HepG2 (cell line): Measurements from ENCODE around the gene GLB1L3.

Experiments used
- ARID2 ChIP-seq: sonication (generic); formaldehyde crosslinking; IDR thresholded peaks from 2 replicates; pipeline ENCODE4 v1.8.1; 2022; ENCODE audit warnings: mild to moderate bottlenecking, missing genetic modification reagents, borderline replicate concordance
- EZH2 ChIP-seq: conservative IDR thresholded peaks from 2 replicates; pipeline ENCODE4 v1.6.1; 2012; ENCODE audit warnings: mild to moderate bottlenecking, low read depth, low read length, moderate library complexity
- GLI4 ChIP-seq: sonication (generic); formaldehyde crosslinking; IDR thresholded peaks from 2 replicates; pipeline ENCODE4 v1.5.1; 2020; ENCODE audit warnings: missing genetic modification reagents, mild to moderate bottlenecking, moderate library complexity, borderline replicate concordance
- JARID2 ChIP-seq: sonication (generic); formaldehyde crosslinking; IDR thresholded peaks from 2 replicates; pipeline ENCODE4 v1.8.1; 2023; ENCODE audit warnings: missing genetic modification reagents, inconsistent platforms; ENCODE audit not compliant: insufficient replicate concordance
- MBD4 ChIP-seq: IDR thresholded peaks from 2 replicates; pipeline ENCODE4 v1.6.1; 2012; ENCODE audit warnings: low read length, inconsistent platforms, borderline replicate concordance
- POLR2A ChIP-seq, 2 experiments: IDR thresholded peaks; 2 replicates each; pipeline ENCODE4 v1.6.1; 2011; ENCODE audit warnings: low read depth in 2 of 2, low read length in 2 of 2, mild to moderate bottlenecking in 1 of 2, moderate library complexity in 1 of 2; ENCODE audit not compliant: insufficient read depth in 1 of 2
- POLR2AphosphoS5 ChIP-seq: IDR thresholded peaks from 2 replicates; pipeline ENCODE4 v1.6.1; 2012; ENCODE audit warnings: low read depth, low read length
- RAD21 ChIP-seq: fragments of 450-650 bp; formaldehyde crosslinking; IDR thresholded peaks from 2 replicates; pipeline ENCODE4 v1.5.0; 2020; ENCODE audit warnings: mild to moderate bottlenecking
- RFX5 ChIP-seq: IDR thresholded peaks from 2 replicates; pipeline ENCODE4 v1.6.1; 2011; ENCODE audit warnings: low read depth, low read length, improper control_type of control experiment
- ZNF780A ChIP-seq: sonication (generic); formaldehyde crosslinking; IDR thresholded peaks from 2 replicates; pipeline ENCODE4 v1.8.0; 2022; ENCODE audit warnings: mild to moderate bottlenecking, missing genetic modification reagents, moderate library complexity
- ZZZ3 ChIP-seq: sonication (generic); formaldehyde crosslinking; IDR thresholded peaks from 2 replicates; pipeline ENCODE4 v1.4.0; 2020; ENCODE audit warnings: missing genetic modification reagents, mild to moderate bottlenecking, borderline replicate concordance
- TF ChIP-seq, protein P1 (sequence below), 2 experiments: fragments of 450-650 bp in 1 of 2; sonication (generic) in 1 of 2; formaldehyde crosslinking; IDR thresholded peaks; 2 replicates each; pipeline versions ENCODE4 v1.5.0 to v1.8.0; 2020 to 2022; ENCODE audit warnings: mild to moderate bottlenecking in 1 of 2, missing genetic modification reagents in 1 of 2
- TF ChIP-seq, protein P2 (sequence below): sonication (generic); formaldehyde crosslinking; IDR thresholded peaks from 2 replicates; pipeline ENCODE4 v1.8.1; 2023; ENCODE audit warnings: missing genetic modification reagents, inconsistent platforms, borderline replicate concordance
- TF ChIP-seq, protein P3 (sequence below): sonication (generic); formaldehyde crosslinking; IDR thresholded peaks from 2 replicates; pipeline ENCODE4 v1.5.0; 2020; ENCODE audit warnings: mild to moderate bottlenecking, missing genetic modification reagents, moderate library complexity

DNA sequence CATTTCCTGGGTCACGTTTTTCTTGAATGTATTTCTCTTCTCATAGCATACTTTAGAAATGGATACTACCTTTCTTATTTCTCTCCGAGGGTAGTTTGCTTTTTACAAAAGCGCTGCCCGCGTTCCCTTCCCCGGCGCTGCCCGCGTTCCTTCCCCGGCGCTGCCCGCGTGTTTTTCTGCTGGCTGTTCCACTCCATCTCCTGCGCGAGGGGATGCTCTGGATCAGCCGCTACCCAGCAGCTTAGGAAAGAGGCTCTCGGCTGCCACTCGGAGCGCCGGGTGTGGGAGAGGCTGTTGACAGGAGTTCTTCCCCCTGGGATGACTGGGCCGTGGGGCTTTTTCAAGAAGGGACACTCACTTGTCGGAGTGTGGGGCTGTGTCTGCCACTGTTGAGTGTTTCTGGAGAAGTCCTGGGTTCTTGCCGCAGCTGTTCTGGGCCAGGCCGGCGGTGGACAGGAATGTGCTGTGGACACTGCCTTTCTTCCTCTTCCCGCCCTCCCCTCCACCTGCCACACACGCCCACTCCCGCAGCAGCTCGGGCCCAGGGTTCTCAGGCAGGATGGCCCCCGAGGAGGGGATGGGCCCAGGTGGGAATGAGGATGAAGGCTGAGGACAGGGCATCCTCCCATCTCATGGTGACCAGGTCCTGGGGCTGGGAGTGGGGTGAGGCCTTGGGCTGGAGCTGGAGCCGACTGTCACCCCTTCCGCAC lies 86.2 kb downstream of the GLB1L3 start:
- TF ChIP-seq EZH2 (no peak), ZZZ3 (CRISPR knock-in tag) (no peak), ZNF780A (no peak), RFX5 (no peak), ARID2 (CRISPR knock-in tag) (no peak), POLR2AphosphoS5 (no peak), RAD21 (CRISPR knock-in tag) (no peak), POLR2A (IDR thresholded peaks at IDR 0.05; ENCODE audit: insufficient read depth in 1 of 2, low read depth in 2 of 2, low read length in 2 of 2) (no peak), JARID2 (CRISPR knock-in tag) (no peak), MBD4 (no peak), GLI4 (CRISPR knock-in tag) (no peak)
- TF ChIP-seq, protein P1, sequence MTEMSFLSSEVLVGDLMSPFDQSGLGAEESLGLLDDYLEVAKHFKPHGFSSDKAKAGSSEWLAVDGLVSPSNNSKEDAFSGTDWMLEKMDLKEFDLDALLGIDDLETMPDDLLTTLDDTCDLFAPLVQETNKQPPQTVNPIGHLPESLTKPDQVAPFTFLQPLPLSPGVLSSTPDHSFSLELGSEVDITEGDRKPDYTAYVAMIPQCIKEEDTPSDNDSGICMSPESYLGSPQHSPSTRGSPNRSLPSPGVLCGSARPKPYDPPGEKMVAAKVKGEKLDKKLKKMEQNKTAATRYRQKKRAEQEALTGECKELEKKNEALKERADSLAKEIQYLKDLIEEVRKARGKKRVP (CRISPR knock-in tag; IDR thresholded peaks at IDR 0.05), result no peak
- TF ChIP-seq, protein P2, sequence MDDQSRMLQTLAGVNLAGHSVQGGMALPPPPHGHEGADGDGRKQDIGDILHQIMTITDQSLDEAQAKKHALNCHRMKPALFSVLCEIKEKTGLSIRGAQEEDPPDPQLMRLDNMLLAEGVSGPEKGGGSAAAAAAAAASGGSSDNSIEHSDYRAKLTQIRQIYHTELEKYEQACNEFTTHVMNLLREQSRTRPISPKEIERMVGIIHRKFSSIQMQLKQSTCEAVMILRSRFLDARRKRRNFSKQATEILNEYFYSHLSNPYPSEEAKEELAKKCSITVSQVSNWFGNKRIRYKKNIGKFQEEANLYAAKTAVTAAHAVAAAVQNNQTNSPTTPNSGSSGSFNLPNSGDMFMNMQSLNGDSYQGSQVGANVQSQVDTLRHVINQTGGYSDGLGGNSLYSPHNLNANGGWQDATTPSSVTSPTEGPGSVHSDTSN (CRISPR knock-in tag), result no peak
- TF ChIP-seq, protein P3, sequence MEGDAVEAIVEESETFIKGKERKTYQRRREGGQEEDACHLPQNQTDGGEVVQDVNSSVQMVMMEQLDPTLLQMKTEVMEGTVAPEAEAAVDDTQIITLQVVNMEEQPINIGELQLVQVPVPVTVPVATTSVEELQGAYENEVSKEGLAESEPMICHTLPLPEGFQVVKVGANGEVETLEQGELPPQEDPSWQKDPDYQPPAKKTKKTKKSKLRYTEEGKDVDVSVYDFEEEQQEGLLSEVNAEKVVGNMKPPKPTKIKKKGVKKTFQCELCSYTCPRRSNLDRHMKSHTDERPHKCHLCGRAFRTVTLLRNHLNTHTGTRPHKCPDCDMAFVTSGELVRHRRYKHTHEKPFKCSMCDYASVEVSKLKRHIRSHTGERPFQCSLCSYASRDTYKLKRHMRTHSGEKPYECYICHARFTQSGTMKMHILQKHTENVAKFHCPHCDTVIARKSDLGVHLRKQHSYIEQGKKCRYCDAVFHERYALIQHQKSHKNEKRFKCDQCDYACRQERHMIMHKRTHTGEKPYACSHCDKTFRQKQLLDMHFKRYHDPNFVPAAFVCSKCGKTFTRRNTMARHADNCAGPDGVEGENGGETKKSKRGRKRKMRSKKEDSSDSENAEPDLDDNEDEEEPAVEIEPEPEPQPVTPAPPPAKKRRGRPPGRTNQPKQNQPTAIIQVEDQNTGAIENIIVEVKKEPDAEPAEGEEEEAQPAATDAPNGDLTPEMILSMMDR (CRISPR knock-in tag), result no peak
